HEK293 (cell line): ENCODE results near the gene TMC5.

Experiments used
- CTCF ChIA-PET: fragments of 350-600 bp; formaldehyde crosslinking; extraction: SDS; loops from one replicate; lab custom pipeline; 2021; ENCODE audit warnings: antibody characterized with exemption; lab: Yijun Ruan, JAX
- POLR2A ChIA-PET: fragments of 300-600 bp; formaldehyde crosslinking; extraction: SDS; loops from one replicate; lab custom pipeline; 2020; ENCODE audit warnings: antibody characterized with exemption, inconsistent platforms; lab: Yijun Ruan, JAX
- H3K27ac ChIP-seq: fragments of 200-500 bp; sonication (Bioruptor generic); 2 replicates; pipeline ENCODE4 v1.5.1; 2014; ENCODE audit warnings: low read depth, low read length, control low read depth, inconsistent platforms; ENCODE audit errors: extremely low read depth
- H3K36me3 ChIP-seq, 2 experiments: fragments of 200-500 bp in 1 of 2; sonication (Bioruptor generic) in 1 of 2; 1 replicate in 1 of 2; 2 replicates in 1 of 2; pipeline ENCODE4 v1.5.1; 2014 to 2017; ENCODE audit warnings: inconsistent platforms in 2 of 2, low read length in 2 of 2; ENCODE audit not compliant: control insufficient read depth in 2 of 2, insufficient read depth in 1 of 2
- H3K4me1 ChIP-seq: fragments of 200-500 bp; sonication (Bioruptor generic); 2 replicates; pipeline ENCODE4 v1.5.1; 2014; ENCODE audit warnings: mild to moderate bottlenecking, low read length, inconsistent platforms; ENCODE audit not compliant: control insufficient read depth, insufficient read depth
- H3K4me3 ChIP-seq: 2 replicates; pipeline ENCODE4 v1.5.1; 2011; ENCODE audit warnings: low read depth, mild to moderate bottlenecking, control low read depth, low read length, moderate library complexity
- H3K9me3 ChIP-seq: fragments of 200-500 bp; sonication (Bioruptor generic); 2 replicates; pipeline ENCODE4 v1.5.1; 2014; ENCODE audit warnings: low read depth, low read length, inconsistent platforms; ENCODE audit not compliant: control insufficient read depth, insufficient read depth
- ATF2 ChIP-seq: fragments of 450-650 bp; formaldehyde crosslinking; IDR thresholded peaks from 2 replicates; pipeline ENCODE4 v1.5.1; 2016; ENCODE audit warnings: missing biosample characterization, missing genetic modification characterization, low read depth
- EGR2 ChIP-seq: fragments of 450-650 bp; formaldehyde crosslinking; IDR thresholded peaks from 2 replicates; pipeline ENCODE4 v1.5.1; 2016; ENCODE audit warnings: low read depth, missing biosample characterization, missing genetic modification characterization
- GLI2 ChIP-seq: fragments of 450-650 bp; formaldehyde crosslinking; IDR thresholded peaks from 2 replicates; pipeline ENCODE4; 2017; ENCODE audit warnings: missing biosample characterization, missing genetic modification characterization, low read depth, borderline replicate concordance
- PRDM1 ChIP-seq: fragments of 450-650 bp; formaldehyde crosslinking; IDR thresholded peaks from 2 replicates; pipeline ENCODE4; 2016; ENCODE audit warnings: missing biosample characterization, missing genetic modification characterization
- YY1 ChIP-seq: fragments of 450-650 bp; formaldehyde crosslinking; IDR thresholded peaks from 2 replicates; pipeline ENCODE4 v1.5.1; 2018; ENCODE audit warnings: missing biosample characterization, missing genetic modification characterization
- ZBTB17 ChIP-seq: fragments of 450-650 bp; formaldehyde crosslinking; IDR thresholded peaks from 2 replicates; pipeline ENCODE4 v1.5.1; 2016; ENCODE audit warnings: missing biosample characterization, missing genetic modification characterization
- ZFP3 ChIP-seq: fragments of 450-650 bp; formaldehyde crosslinking; IDR thresholded peaks from 2 replicates; pipeline ENCODE4 v1.5.1; 2016; ENCODE audit warnings: low read depth, missing biosample characterization, missing genetic modification characterization
- ZFP41 ChIP-seq: fragments of 450-650 bp; formaldehyde crosslinking; IDR thresholded peaks from 2 replicates; pipeline ENCODE4 v1.5.1; 2016; ENCODE audit warnings: missing biosample characterization, missing genetic modification characterization, borderline replicate concordance
- ZNF280C ChIP-seq: fragments of 450-650 bp; formaldehyde crosslinking; IDR thresholded peaks from 2 replicates; pipeline ENCODE4 v1.5.1; 2016; ENCODE audit warnings: missing biosample characterization, missing genetic modification characterization
- ZNF302 ChIP-seq: fragments of 450-650 bp; formaldehyde crosslinking; IDR thresholded peaks from 2 replicates; pipeline ENCODE4 v1.5.1; 2016; ENCODE audit warnings: missing biosample characterization, missing genetic modification characterization, low read depth
- ZNF48 ChIP-seq: fragments of 450-650 bp; formaldehyde crosslinking; IDR thresholded peaks from 2 replicates; pipeline ENCODE4 v1.5.1; 2016; ENCODE audit warnings: missing biosample characterization, missing genetic modification characterization
- ZNF488 ChIP-seq: fragments of 450-650 bp; formaldehyde crosslinking; IDR thresholded peaks from 2 replicates; pipeline ENCODE4 v1.5.1; 2016; ENCODE audit warnings: missing biosample characterization, missing genetic modification characterization
- ZNF518A ChIP-seq: fragments of 450-650 bp; formaldehyde crosslinking; conservative IDR thresholded peaks from 2 replicates; pipeline ENCODE4 v1.5.1; 2016; ENCODE audit warnings: low read depth, missing biosample characterization, missing genetic modification characterization
- ZNF521 ChIP-seq: fragments of 450-650 bp; formaldehyde crosslinking; IDR thresholded peaks from 2 replicates; pipeline ENCODE4 v1.5.1; 2017; ENCODE audit warnings: missing biosample characterization, mild to moderate bottlenecking, missing genetic modification characterization
- ZNF548 ChIP-seq: fragments of 450-650 bp; formaldehyde crosslinking; IDR thresholded peaks from 2 replicates; pipeline ENCODE4 v1.5.1; 2016; ENCODE audit warnings: missing biosample characterization, missing genetic modification characterization
- ZNF555 ChIP-seq: fragments of 450-650 bp; formaldehyde crosslinking; conservative IDR thresholded peaks from 2 replicates; pipeline ENCODE4 v1.5.1; 2017; ENCODE audit warnings: missing biosample characterization, mild to moderate bottlenecking, missing genetic modification characterization, inconsistent platforms
- ZNF76 ChIP-seq: fragments of 450-650 bp; formaldehyde crosslinking; IDR thresholded peaks from 2 replicates; pipeline ENCODE4; 2016; ENCODE audit warnings: low read depth, missing biosample characterization, missing genetic modification characterization, borderline replicate concordance
- ZNF776 ChIP-seq: fragments of 450-650 bp; formaldehyde crosslinking; IDR thresholded peaks from 2 replicates; pipeline ENCODE4 v1.5.0; 2017; ENCODE audit warnings: missing biosample characterization, missing genetic modification characterization, borderline replicate concordance
- ZNF830 ChIP-seq: fragments of 450-650 bp; IDR thresholded peaks from 2 replicates; pipeline ENCODE4 v1.5.0; 2018; ENCODE audit warnings: missing biosample characterization, missing genetic modification characterization, low read depth, mild to moderate bottlenecking, moderate library complexity
- ZSCAN18 ChIP-seq: fragments of 450-650 bp; formaldehyde crosslinking; IDR thresholded peaks from 2 replicates; pipeline ENCODE4 v1.5.1; 2016; ENCODE audit warnings: missing biosample characterization, missing genetic modification characterization

The TMC5 gene

GRCh38 chr16:19472482-19472881 lies 54.8 kb downstream of the TMC5 start:
- TF ChIP-seq ZNF555 (tag by site-specific recombination) (no peak), ZNF830 (tag by site-specific recombination) (no peak), ZNF280C (tag by site-specific recombination) (no peak), ZFP41 (no peak), ZNF48 (tag by site-specific recombination) (no peak), ZFP3 (tag by site-specific recombination) (no peak), ZNF518A (tag by site-specific recombination) (no peak), ZNF76 (tag by site-specific recombination) (no peak), ZNF488 (no peak), ATF2 (tag by site-specific recombination) (no peak), GLI2 (tag by site-specific recombination) (no peak), YY1 (tag by site-specific recombination) (no peak), ZSCAN18 (tag by site-specific recombination) (no peak), ZNF521 (tag by site-specific recombination) (no peak), ZBTB17 (tag by site-specific recombination) (no peak), ZNF776 (tag by site-specific recombination) (no peak), ZNF302 (no peak), ZNF548 (tag by site-specific recombination) (no peak), PRDM1 (no peak), EGR2 (no peak)
- ChIA-PET CTCF (interaction anchor here (0.6 to 0.7 kb wide), 2 partner anchors 11 to 195 kb away, joined by 5 to 6 read pairs; no protein-coding TSS in a partner anchor), POLR2A (no interaction called here)
- H3K4me1 ChIP-seq, result no peaks in the 10 kb centered on the region
- no peak overlapping the region for H3K4me3 ChIP-seq
- H3K36me3 ChIP-seq, result no peaks in the 10 kb centered on the region
- H3K9me3 ChIP-seq, result no peaks in the 10 kb centered on the region
- no peak overlapping the region for H3K27ac ChIP-seq
